NB4 (cell line): ENCODE measurements around the gene OR5F1.

ENCODE experiments used
- DNase-seq: peaks from one replicate; pipeline ENCODE4 v3.0.0; 2010; ENCODE audit warnings: low read depth
- H3K4me3 ChIP-seq: one replicate; pipeline ENCODE4 v1.5.1; 2011; ENCODE audit warnings: mild to moderate bottlenecking, low read depth, low read length, moderate library complexity
- CTCF ChIP-seq: IDR thresholded peaks from one replicate; pipeline ENCODE4 v1.5.1; 2012; ENCODE audit warnings: low read depth, low read length
- MAX ChIP-seq: IDR thresholded peaks from 2 replicates; pipeline ENCODE4 v1.6.1; 2011; ENCODE audit warnings: low read depth, low read length
- MYC ChIP-seq: IDR thresholded peaks from 2 replicates; pipeline ENCODE4 v1.6.1; 2011; ENCODE audit warnings: low read depth, low read length
- POLR2A ChIP-seq: IDR thresholded peaks from 2 replicates; pipeline ENCODE4 v1.6.1; 2011; ENCODE audit warnings: mild to moderate bottlenecking; ENCODE audit not compliant: insufficient read length; ENCODE audit errors: extremely low read depth

OR5F1 gene

GRCh38 chr11:55994525-55994924, at the start of gene OR5F1:
Gene OR5F1 (minus strand): TSS chr11:55994625. CDS start chr11:55994625, 0 bp downstream.
- no peak for TF ChIP-seq MYC
- no peak for TF ChIP-seq MAX
- no peak for TF ChIP-seq CTCF
- TF ChIP-seq POLR2A: no peak
- no peak for DNase-seq
- H3K4me3 ChIP-seq: no peak within 1 kb of the TSS

- H3K4me3 ChIP-seq: no peak within 1 kb of the TSS
- DNase-seq: no peak
- TF ChIP-seq MYC (no peak), CTCF (no peak), POLR2A (no peak), MAX (no peak)
Measured at GRCh38 chr11:56027354-56027753, 32.9 kb upstream of the OR5F1 start, which contains the start of gene OR5AS1. Gene OR5AS1 (plus strand): TSS chr11:56027654. CDS start chr11:56030419, 2,765 bp downstream.

GRCh38 chr11:56013805-56014204, 19.4 kb upstream of the OR5F1 start:
- TF ChIP-seq MYC (no peak), MAX (no peak), CTCF (no peak), POLR2A (no peak)
- DNase-seq: no peak
- no peak overlapping the region for H3K4me3 ChIP-seq

- no peak for TF ChIP-seq MYC
- no peak for TF ChIP-seq MAX
- no peak for TF ChIP-seq POLR2A
- TF ChIP-seq CTCF: no peak
- no peak overlapping the region for H3K4me3 ChIP-seq
- no peak for DNase-seq
Measured at GRCh38 chr11:56010716-56011115, 16.3 kb upstream of the OR5F1 start.

- TF ChIP-seq MYC: no peak
- TF ChIP-seq CTCF: no peak
- TF ChIP-seq MAX: no peak
- no peak for TF ChIP-seq POLR2A
- H3K4me3 ChIP-seq: no peak overlapping the region
- no peak for DNase-seq
Measured at GRCh38 chr11:55970935-55971334, 23.5 kb downstream of the OR5F1 start.

- TF ChIP-seq MAX: no peak
- TF ChIP-seq CTCF: no peak
- TF ChIP-seq POLR2A: no peak
- no peak for TF ChIP-seq MYC
- no peak for DNase-seq
- no peak within 1 kb of the TSS for H3K4me3 ChIP-seq
Measured at GRCh38 chr11:55969845-55970244, 24.6 kb downstream of the OR5F1 start, which contains the start of gene OR10AG1. Gene OR10AG1 (minus strand): TSS chr11:55969945. CDS start chr11:55969907, 38 bp downstream.
